Esophagus muscularis mucosa (tissue), 4 donors: ENCODE measurements around the gene ADD3. TPM values are rescaled to one million over a fixed set of nuclear protein-coding genes. Genes with fewer than 3 reads are reported as not detected.
"Not testable (repeated sequence)": the region's sequence is repeated elsewhere in the genome, so short reads cannot be mapped to it uniquely, and the experiment has no call there.

ENCODE experiments used
- DNase-seq: peaks from one replicate; pipeline ENCODE4 v3.0.0-alpha.2; 2017; ENCODE audit errors: extremely low spot score
- H3K27ac ChIP-seq, 4 donors: fragments of 200-600 bp; sonication (generic); replicated peaks in 1 of 4; 1 replicate in 3 of 4; 2 replicates in 1 of 4; pipeline ENCODE4 v1.5.1; 2016 to 2019; ENCODE audit warnings: mild to moderate bottlenecking in 1 of 4
- H3K27me3 ChIP-seq, 4 donors: fragments of 200-600 bp; sonication (generic); one replicate each; pipeline versions ENCODE4 v1.5.1 to v1.6.0; 2016 to 2019
- H3K36me3 ChIP-seq, 4 donors: fragments of 200-600 bp; sonication (generic); one replicate each; pipeline ENCODE4 v1.5.1; 2016 to 2019
- H3K4me1 ChIP-seq, 4 donors: fragments of 200-600 bp; sonication (generic); one replicate each; pipeline ENCODE4 v1.5.1; 2016 to 2019
- H3K4me3 ChIP-seq, 4 donors: fragments of 200-600 bp; sonication (generic); 1 replicate in 2 of 4; 2 replicates in 2 of 4; pipeline ENCODE4 v1.5.1; 2016 to 2019; ENCODE audit warnings: mild to moderate bottlenecking in 4 of 4, moderate library complexity in 1 of 4
- H3K9me3 ChIP-seq, 4 donors: fragments of 200-600 bp; sonication (generic); 1 replicate in 3 of 4; 2 replicates in 1 of 4; pipeline ENCODE4 v1.5.1; 2016 to 2019
- CTCF ChIP-seq, 3 experiments: fragments of 200-600 bp in 2 of 3; fragments of 450-650 bp in 1 of 3; sonication (generic) in 2 of 3; IDR thresholded peaks; one replicate each; pipeline ENCODE4 v1.5.1; 2017 to 2019; ENCODE audit warnings: antibody characterized with exemption in 3 of 3, mild to moderate bottlenecking in 2 of 3, moderate library complexity in 1 of 3
- EP300 ChIP-seq: sonication (generic); formaldehyde crosslinking; IDR thresholded peaks from one replicate; pipeline ENCODE4 v1.6.1; 2017; ENCODE audit warnings: antibody characterized with exemption
- POLR2A ChIP-seq: fragments of 450-650 bp; IDR thresholded peaks from one replicate; pipeline ENCODE4 v1.6.1; 2017; ENCODE audit warnings: antibody characterized with exemption, moderate library complexity, mild to moderate bottlenecking, low read depth
- POLR2AphosphoS5 ChIP-seq, 2 donors: sonication (generic); formaldehyde crosslinking; IDR thresholded peaks; one replicate each; pipeline ENCODE4 v1.6.1; 2017; ENCODE audit warnings: antibody characterized with exemption in 2 of 2
- WGBS: methylation state at CpG from one replicate; pipeline ENCODE4 v1.1.5; 2018; 5-methylcytosine and 5-hydroxymethylcytosine counted together
- intact Hi-C: fragments of 100-400 bp; cut with DNase I; formaldehyde crosslinking; loops from one replicate; pipeline ENCODE4 v1.15.1; 2023
- total RNA-seq, 4 donors: library from RNA; depleted of rRNA; stranded (reverse); fragments of >200 nt; gene quantifications; one replicate each; pipeline versions ENCODE4 v1.1.0 to v1.2.1, GENCODE V29; 2016

The ADD3 gene
- total RNA-seq, 4 donors from 2014 or later, result 60.1 to 228 (median 99.2) TPM

DNA sequence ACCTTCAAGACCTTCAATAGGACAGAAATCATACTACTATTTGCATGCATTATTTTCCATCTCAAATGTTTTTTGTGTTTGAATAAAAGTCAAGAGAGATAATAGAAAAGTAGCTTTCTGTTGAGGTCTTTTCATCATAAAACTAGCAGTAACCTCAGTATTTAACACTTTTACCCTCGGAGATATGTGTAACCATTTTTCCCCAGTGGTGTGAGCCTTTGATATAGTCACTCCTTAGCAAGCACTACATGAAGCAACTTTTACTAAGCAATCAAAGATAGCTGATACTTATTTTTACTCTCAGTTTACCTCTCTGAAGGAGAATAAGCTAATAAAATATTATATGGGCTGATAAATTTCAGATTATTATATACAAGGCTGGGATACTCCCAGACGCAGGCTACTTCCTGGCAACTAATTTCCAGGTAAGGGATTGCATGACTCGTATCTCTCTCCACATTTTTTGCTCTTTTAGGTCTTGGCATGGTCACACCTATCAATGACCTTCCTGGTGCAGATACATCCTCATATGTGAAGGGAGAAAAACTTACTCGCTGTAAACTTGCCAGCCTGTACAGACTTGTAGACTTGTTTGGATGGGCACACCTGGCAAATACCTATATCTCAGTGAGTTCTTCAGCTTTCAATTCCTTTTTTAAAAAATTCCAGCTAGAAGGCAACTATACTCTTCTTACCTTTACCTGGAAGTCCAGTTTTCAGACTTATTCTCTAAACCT is 108.2 kb downstream of the ADD3 start:
- Histone ChIP-seq H3K4me3 (no peak overlapping the region), H3K27me3 (no peaks in the 10 kb centered on the region), H3K9me3 (no peaks in the 10 kb centered on the region), H3K36me3 (peaks cover 13 to 65% (median 38%) of the 10 kb centered on the region in 4 donors), H3K4me1 (peaks cover 0 to 8% (median 0%) of the 10 kb centered on the region in 4 donors), H3K27ac (no peak overlapping the region)
- DNase-seq, result no peak
- 94% methylated on average over 4 of the region's 4 CpGs for WGBS
- intact Hi-C loops, result no loop called here
- TF ChIP-seq POLR2A (no peak), CTCF (IDR thresholded peaks at IDR 0.05) (no peak)

DNA sequence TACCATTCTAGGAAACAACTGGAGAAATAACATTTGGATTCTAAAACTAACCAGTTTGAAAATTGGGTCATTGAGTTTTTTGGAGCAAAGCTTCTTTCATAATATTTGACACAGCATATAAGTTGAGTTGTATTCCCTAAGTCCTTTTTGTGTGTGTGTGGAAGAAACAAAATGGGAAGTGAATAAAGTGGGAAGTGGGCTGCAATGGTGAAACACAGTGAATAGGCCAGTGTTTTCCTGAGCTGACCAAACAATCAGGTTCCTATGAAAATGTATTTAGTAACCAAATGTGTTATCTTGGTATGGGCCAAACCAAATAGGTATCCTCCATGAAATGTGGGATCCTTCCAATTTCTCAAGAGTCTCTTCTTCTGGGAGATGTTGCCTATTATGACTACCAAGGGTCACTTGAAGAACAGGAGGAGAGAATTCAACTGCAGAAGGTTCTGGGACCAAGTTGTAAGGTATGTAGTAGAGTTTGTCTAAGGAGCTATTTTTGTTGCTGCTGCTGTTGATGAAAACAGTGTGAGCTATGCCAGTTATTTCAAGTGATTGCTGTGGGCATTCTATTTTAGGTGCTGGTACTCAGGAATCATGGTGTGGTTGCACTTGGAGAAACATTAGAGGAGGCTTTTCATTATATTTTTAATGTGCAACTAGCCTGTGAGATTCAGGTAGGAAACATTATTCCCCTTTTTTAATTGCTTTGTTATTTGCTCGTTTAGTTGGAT is 111.3 kb downstream of the ADD3 start:
- DNase-seq, result no peak
- H3K4me1 ChIP-seq, result peaks cover 0 to 8% (median 0%) of the 10 kb centered on the region in 4 donors
- 92% methylated on average over 1 of the region's 1 CpG for WGBS
- no peak overlapping the region for H3K4me3 ChIP-seq
- H3K27ac ChIP-seq, result no peak overlapping the region
- intact Hi-C loops, result no loop called here
- TF ChIP-seq POLR2AphosphoS5 (IDR thresholded peaks at IDR 0.05) (no peak), CTCF (IDR thresholded peaks at IDR 0.05) (no peak), EP300 (no peak), POLR2A (no peak)
- peaks cover 8 to 66% (median 37%) of the 10 kb centered on the region in 4 donors for H3K36me3 ChIP-seq
- no peaks in the 10 kb centered on the region for H3K27me3 ChIP-seq
- H3K9me3 ChIP-seq, result no peaks in the 10 kb centered on the region

DNA sequence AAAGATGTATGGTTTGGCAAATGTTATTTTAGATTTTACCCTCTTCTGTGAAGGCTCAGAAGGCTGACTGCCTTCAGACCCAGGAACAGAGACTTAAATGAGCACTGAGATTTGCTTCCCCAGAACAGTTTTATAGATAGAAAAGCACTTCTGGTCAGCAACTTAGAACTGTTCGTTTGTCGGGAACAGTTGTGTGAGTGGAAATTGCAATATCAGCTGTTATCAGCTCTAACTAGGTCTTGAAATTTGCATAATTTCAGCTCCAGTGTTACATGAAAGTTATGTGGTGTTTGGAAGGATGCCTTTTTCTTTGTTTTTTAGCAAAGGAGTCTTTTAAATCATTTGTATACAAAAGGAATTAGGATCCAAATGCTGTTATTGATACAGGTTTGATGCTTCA is 115.8 kb downstream of the ADD3 start:
- Histone ChIP-seq H3K27ac (no peak overlapping the region), H3K4me1 (peaks cover 0 to 3% (median 0%) of the 10 kb centered on the region in 4 donors), H3K27me3 (no peaks in the 10 kb centered on the region), H3K36me3 (peaks cover 0 to 67% (median 32%) of the 10 kb centered on the region in 4 donors), H3K9me3 (no peaks in the 10 kb centered on the region), H3K4me3 (no peak overlapping the region)
- TF ChIP-seq CTCF (IDR thresholded peaks at IDR 0.05), result no peak
- TF ChIP-seq EP300, result no peak
- TF ChIP-seq POLR2A, result no peak
- TF ChIP-seq POLR2AphosphoS5 (IDR thresholded peaks at IDR 0.05), result no peak
- intact Hi-C loops, result no loop called here
- DNase-seq, result no peak
- WGBS, result 92% methylated on average over 2 of the region's 2 CpGs

GRCh38 chr10:110129490-110129889 is 121.7 kb downstream of the ADD3 start:
- intact Hi-C loops, result no loop called here
- H3K27me3 ChIP-seq, result no peaks in the 10 kb centered on the region
- no peak overlapping the region for H3K4me3 ChIP-seq
- no peak for TF ChIP-seq EP300
- TF ChIP-seq POLR2A, result no peak
- TF ChIP-seq POLR2AphosphoS5 (IDR thresholded peaks at IDR 0.05), result no peak
- H3K36me3 ChIP-seq, result peaks cover 12 to 76% (median 41%) of the 10 kb centered on the region in 4 donors
- H3K4me1 ChIP-seq, result no peaks in the 10 kb centered on the region
- no peak for DNase-seq
- H3K27ac ChIP-seq, result no peak overlapping the region
- H3K9me3 ChIP-seq, result no peaks in the 10 kb centered on the region

DNA sequence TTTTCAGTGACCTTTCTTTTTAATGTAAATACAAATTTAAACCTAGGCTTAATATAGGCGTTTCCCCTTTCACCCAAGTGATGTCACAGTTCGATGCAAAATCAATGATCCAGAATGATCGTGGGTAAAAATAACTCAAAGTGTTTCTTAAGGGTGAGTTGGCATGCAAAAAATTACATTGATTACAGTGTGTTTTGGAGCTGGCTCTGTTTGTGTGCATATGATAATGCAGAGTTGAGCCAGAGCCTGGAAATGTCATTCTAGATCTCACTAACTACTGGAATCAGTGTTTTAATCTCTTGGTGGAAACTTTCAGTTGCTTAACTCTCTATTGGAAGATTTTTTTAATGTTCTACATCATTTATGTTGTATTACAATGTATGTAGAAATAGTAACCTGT is 127.1 kb downstream of the ADD3 start:
- TF ChIP-seq POLR2A, result no peak
- TF ChIP-seq CTCF (IDR thresholded peaks at IDR 0.05), result no peak
- TF ChIP-seq EP300, result no peak
- no peak for TF ChIP-seq POLR2AphosphoS5 (IDR thresholded peaks at IDR 0.05)
- Histone ChIP-seq H3K4me1 (peaks cover 6 to 14% (median 11%) of the 10 kb centered on the region in 4 donors), H3K36me3 (peaks cover 9 to 34% (median 26%) of the 10 kb centered on the region in 4 donors), H3K4me3 (no peak overlapping the region), H3K27ac (no peak overlapping the region), H3K27me3 (no peaks in the 10 kb centered on the region), H3K9me3 (no peaks in the 10 kb centered on the region)
- no peak for DNase-seq
- WGBS, result 84% methylated on average over 3 of the region's 3 CpGs
- intact Hi-C loops, result loop anchor here (5.0 to 10.0 kb wide), 2 partner anchors 92 to 250 kb away; no protein-coding TSS in a partner anchor

DNA sequence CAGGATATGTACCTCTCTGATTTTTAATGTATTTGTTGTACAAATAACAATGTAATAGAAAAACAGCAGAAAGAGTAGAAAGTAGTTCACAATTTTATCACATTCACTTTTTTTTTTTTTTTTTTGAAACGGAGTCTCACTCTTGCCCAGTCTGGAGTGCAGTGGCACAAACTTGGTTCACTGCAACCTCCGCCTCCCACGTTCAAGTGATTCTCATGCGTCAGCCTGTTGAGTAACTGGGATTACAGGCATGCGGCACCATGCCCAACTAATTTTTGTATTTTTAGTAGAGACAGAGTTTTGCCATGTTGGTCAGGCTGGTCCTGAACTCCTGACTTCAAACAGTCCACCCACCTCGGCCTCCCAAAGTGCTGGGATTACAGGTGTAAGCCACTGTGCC is 128.1 kb downstream of the ADD3 start:
- H3K4me3 ChIP-seq, H3K27me3 ChIP-seq, H3K9me3 ChIP-seq, H3K27ac ChIP-seq: not testable (repeated sequence)
- peak; percentile 62 for DNase-seq
- intact Hi-C loops, result loop anchor here (2.0 to 10.0 kb wide), 3 partner anchors 91 to 251 kb away; no protein-coding TSS in a partner anchor
- peaks cover 3 to 24% (median 18%) of the 10 kb centered on the region in 4 donors for H3K36me3 ChIP-seq
- peaks cover 6 to 14% (median 11%) of the 10 kb centered on the region in 4 donors for H3K4me1 ChIP-seq
- 88% methylated on average over 6 of the region's 6 CpGs for WGBS
